AG04450 (cell line): ENCODE measurements around the gene NOTCH2. TPM values are rescaled to one million over a fixed set of nuclear protein-coding genes. Genes with fewer than 3 reads are reported as not detected.

Experiments
- CTCF ChIA-PET: fragments of 300-600, 350-600 bp; formaldehyde crosslinking; extraction: SDS; loops from one replicate; lab custom pipeline; 2022; ENCODE audit warnings: antibody characterized with exemption, inconsistent platforms; lab: Charles Lee
- POLR2A ChIA-PET: fragments of 350-600 bp; formaldehyde crosslinking; extraction: SDS; loops from one replicate; lab custom pipeline; 2021; ENCODE audit warnings: antibody characterized with exemption, inconsistent platforms; lab: Yijun Ruan, JAX
- DNase-seq: peaks from one replicate; pipeline ENCODE4 v3.0.0-alpha.2; 2011; ENCODE audit warnings: low read depth, low spot score
- H3K27ac ChIP-seq: one replicate; pipeline ENCODE4 v1.5.1; 2012; ENCODE audit warnings: low read depth, low read length, control low read depth
- H3K27me3 ChIP-seq: one replicate; pipeline ENCODE4 v1.6.0; 2012; ENCODE audit warnings: low read length; ENCODE audit not compliant: control insufficient read depth, insufficient read depth
- H3K4me3 ChIP-seq: 2 replicates; pipeline ENCODE4 v1.5.1; 2011; ENCODE audit warnings: mild to moderate bottlenecking, low read depth, low read length, control low read depth
- H3K9me3 ChIP-seq: 2 replicates; pipeline ENCODE4 v1.5.1; 2012; ENCODE audit warnings: low read length; ENCODE audit not compliant: control insufficient read depth, insufficient read depth
- CTCF ChIP-seq: IDR thresholded peaks from 2 replicates; pipeline ENCODE4 v1.5.1; 2011; ENCODE audit warnings: low read depth, low read length, control low read depth, inconsistent platforms
- polyA plus RNA-seq: library from polyadenylated mRNA; depleted of rRNA; stranded (reverse); fragments of >200 nt; gene quantifications from 2 replicates; pipeline ENCODE4 v1.2.3, GENCODE V29; 2011

The NOTCH2 gene
- polyA plus RNA-seq, 1 experiment = 47.0 TPM

DNA sequence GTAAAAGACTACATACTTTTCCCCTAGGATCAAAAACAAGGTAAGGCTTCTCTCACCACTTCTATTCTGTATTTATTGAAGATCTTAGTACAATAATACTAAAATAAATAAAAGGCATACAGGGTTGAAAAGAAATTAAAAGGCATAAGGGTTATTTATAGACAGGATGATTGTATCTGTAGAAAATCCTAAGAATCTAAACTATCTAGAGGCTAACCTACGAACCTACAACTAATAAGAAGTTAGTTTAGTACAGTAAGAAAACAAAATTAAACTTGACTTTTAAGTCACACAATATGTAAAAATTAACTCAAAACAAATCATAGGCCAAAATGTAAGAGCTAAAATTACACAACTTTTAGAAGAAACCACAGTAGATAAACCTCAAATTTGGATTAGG, 122.7 kb downstream of the NOTCH2 start:
- CTCF ChIA-PET = interaction anchor here (0.9 to 2.5 kb wide), 5 partner anchors 12 to 202 kb away, joined by 3 to 37 read pairs (median 4); no protein-coding TSS in a partner anchor
- no peaks in the 10 kb centered on the region for H3K27me3 ChIP-seq
- no peak for TF ChIP-seq CTCF
- no peak overlapping the region for H3K27ac ChIP-seq
- no peak overlapping the region for H3K4me3 ChIP-seq
- no peak for DNase-seq
- POLR2A ChIA-PET = no interaction called here
- peaks cover 3% of the 10 kb centered on the region; the same call in 1 of the 2 replicates for H3K9me3 ChIP-seq

GRCh38 chr1:119943216-119943615, 126.2 kb downstream of the NOTCH2 start:
- Histone ChIP-seq H3K27ac (no peak overlapping the region), H3K4me3 (no peak overlapping the region), H3K9me3 (peaks cover 3% of the 10 kb centered on the region; the same call in 1 of the 2 replicates), H3K27me3 (no peaks in the 10 kb centered on the region)
- ChIA-PET CTCF (interaction anchor here (0.9 to 1.5 kb wide), 4 partner anchors 57 to 199 kb away, joined by 3 to 6 read pairs (median 4); no protein-coding TSS in a partner anchor), POLR2A (no interaction called here)
- no peak for TF ChIP-seq CTCF
- DNase-seq = no peak

DNA sequence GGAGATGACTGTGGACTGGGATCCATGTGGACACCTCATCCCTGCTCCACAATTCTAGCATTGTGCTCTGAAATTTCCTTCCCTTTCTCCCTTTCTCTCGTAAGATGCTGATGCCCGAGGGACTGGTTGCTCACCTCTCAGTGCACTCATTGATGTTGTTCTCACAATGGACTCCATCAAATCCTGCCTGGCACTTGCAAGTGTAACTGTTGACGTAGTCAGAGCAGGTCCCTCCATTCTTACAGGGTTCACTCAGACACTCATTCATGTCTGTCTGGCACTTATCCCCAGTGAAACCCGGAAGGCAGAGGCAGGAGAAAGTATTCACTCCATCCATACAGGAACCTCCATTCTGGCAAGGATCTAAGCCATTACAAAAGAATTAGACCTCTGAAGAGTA, 128.1 kb downstream of the NOTCH2 start:
- no peak overlapping the region for H3K27ac ChIP-seq
- peaks cover 3% of the 10 kb centered on the region; the same call in 1 of the 2 replicates for H3K9me3 ChIP-seq
- H3K27me3 ChIP-seq = no peaks in the 10 kb centered on the region
- DNase-seq = no peak
- ChIA-PET POLR2A (no interaction called here), CTCF (interaction anchor here (1.2 kb wide), 1 partner anchor 133 kb away, joined by 3 read pairs; no protein-coding TSS in a partner anchor)
- H3K4me3 ChIP-seq = no peak overlapping the region
- no peak for TF ChIP-seq CTCF

- ChIA-PET CTCF (interaction anchor here (1.2 kb wide), 1 partner anchor 132 kb away, joined by 3 read pairs; no protein-coding TSS in a partner anchor), POLR2A (no interaction called here)
- H3K9me3 ChIP-seq = peaks cover 3% of the 10 kb centered on the region; the same call in 1 of the 2 replicates
- DNase-seq = no peak
- no peak overlapping the region for H3K4me3 ChIP-seq
- no peaks in the 10 kb centered on the region for H3K27me3 ChIP-seq
- no peak for TF ChIP-seq CTCF
- H3K27ac ChIP-seq = no peak overlapping the region
Observed at GRCh38 chr1:119940697-119941096, 128.8 kb downstream of the NOTCH2 start.

DNA sequence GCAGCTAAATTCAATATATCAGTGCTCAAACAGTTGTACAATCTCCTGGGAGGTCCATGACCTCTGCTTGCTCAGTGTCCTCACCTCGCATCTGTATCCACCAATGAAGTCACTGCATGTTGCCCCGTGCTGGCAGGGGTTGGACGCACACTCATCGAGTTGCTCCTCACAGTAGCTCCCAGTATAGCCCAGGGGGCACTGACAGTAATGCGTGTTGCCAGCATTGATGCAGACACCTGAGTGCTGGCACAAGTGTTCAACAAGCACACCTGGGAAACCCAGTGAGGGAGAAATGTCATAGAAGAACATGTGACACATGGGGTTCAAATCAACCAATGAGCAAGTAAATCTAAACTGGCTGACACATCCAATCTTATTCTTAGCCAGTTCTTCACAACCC, 132.3 kb downstream of the NOTCH2 start:
- Histone ChIP-seq H3K27me3 (no peaks in the 10 kb centered on the region), H3K27ac (no peak overlapping the region), H3K4me3 (no peak overlapping the region), H3K9me3 (no peaks in the 10 kb centered on the region; the same call in 1 of the 2 replicates)
- no peak for TF ChIP-seq CTCF
- POLR2A ChIA-PET = no interaction called here
- CTCF ChIA-PET = interaction anchor here (1.5 kb wide), 1 partner anchor 31 kb away, joined by 3 read pairs; no protein-coding TSS in a partner anchor
- no peak for DNase-seq
